Stimulated activated CD8-positive, alpha-beta memory T cell treated with anti-CD3 and anti-CD28 coated beads, Interleukin-7, amount 100 ng/mL, for 4 hours (primary cell): ENCODE measurements around the gene WAC.
A peak's percentile ranks its signal among the peaks of the same experiment; 100 is the strongest.

Source experiments
- DNase-seq, 2 donors: peaks; one replicate each; pipeline ENCODE4 v3.0.0-alpha.2; 2020; ENCODE audit warnings: low read depth in 2 of 2

WAC gene

GRCh38 chr10:28666751-28667467 is 134.0 kb downstream of the WAC start:
- no peak for DNase-seq

- DNase-seq, result peak in 1 of 2 donors; percentile 22
These were observed 135.7 kb downstream of the WAC start for GRCh38 chr10:28668363-28669226.

GRCh38 chr10:28669227-28670173 is 136.6 kb downstream of the WAC start:
- no peak for DNase-seq
